Activated CD8-positive, alpha-beta memory T cell treated with anti-CD3 and anti-CD28 coated beads for 24 hours (primary cell): ENCODE measurements around the gene SRP72.
"Not testable (repeated sequence)": the region's sequence is repeated elsewhere in the genome, so short reads cannot be mapped to it uniquely, and the experiment has no call there.

Experiments used
- DNase-seq: peaks from one replicate; pipeline ENCODE4 v3.0.0-alpha.2; 2020

The SRP72 gene

DNA sequence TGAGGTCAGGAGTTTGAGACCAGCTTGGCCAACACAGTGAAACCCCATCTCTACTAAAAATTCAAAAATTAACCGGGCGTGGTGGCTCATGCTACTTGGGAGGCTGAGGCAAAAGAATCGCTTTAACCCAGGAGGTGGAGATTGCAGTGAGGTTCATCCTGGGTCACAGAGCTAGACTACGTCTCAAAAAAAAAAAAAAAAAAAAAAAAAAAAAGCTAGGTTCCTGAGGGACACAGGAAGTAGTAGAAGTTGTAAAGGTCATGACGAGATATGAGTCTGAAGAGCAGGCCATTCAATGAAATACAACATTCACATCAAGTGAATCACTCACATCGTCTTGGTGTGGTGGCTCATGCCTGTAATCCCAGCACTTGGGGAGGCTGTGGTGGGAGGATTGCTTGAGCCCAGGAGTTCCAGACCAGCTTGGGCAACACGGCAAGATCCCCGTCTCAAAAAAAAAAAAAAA is 1.1 kb upstream of the SRP72 start:
- not testable (repeated sequence) for DNase-seq

DNA sequence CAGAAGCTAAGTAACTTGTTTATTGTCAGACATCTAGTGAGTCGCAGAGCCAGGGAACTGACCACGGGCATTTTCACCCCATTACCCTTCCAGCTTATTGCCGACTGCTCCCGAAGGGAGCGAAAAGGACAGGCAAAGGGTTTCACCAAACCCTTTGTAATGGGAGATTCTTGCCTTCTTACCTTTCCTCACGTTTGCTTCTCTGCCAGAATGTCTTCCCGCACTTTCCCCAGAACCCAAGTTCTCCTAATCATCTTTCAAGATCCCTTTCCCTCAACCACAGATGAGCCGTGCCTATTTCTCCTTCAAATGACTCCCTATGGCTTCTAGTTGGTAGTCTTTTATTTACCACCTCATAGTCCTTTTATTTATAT is 520 bp upstream of the SRP72 start:
- no peak for DNase-seq

DNA sequence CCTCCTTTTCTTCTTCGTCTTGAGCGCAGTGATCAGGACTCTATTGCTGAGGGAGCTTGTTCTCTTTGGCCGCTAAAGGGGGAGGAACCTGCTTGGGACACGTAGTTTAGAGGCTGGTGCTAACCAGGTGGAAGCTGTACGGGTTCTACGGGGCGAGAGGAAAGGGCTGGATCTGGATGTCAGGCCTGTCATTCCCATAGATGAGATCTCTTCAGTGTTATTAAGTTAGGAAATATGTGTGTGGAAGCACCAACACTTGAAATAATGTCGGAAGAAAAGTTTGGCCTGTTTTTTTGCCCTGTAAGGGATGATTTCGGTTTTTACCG is 643 bp downstream of the SRP72 start:
- DNase-seq = no peak

DNA sequence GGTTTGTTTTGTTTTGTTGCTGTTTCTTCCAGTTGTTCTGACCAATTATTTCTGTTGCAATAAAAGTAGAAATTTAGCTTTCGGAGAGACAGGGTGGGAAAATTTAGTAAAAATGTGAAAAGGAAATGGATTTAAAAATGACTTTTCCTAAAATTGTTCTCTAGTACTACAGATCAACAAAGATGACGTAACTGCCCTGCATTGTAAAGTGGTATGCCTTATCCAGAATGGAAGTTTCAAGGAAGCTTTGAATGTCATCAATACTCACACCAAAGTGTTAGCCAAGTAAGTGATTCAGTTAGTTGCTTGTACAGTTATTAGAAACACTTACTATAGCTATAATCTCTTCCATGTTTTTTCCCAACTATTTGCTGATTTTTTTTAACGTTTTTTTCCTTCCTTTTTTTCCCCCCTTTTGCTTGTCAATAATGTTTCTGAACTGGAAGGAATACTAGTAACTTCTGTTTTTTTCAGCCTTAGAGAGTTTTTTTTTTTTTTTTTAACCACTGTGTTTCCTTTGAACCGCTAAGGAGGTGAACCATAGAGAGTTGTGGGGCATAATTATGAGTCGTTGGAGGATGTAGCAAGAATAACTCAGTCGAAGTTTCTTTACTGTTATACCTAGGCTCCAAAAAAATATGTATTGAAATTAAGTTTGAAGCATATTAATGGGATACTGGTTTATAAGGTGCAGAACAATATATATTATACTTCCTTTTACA is 2.2 kb downstream of the SRP72 start:
- no peak for DNase-seq

DNA sequence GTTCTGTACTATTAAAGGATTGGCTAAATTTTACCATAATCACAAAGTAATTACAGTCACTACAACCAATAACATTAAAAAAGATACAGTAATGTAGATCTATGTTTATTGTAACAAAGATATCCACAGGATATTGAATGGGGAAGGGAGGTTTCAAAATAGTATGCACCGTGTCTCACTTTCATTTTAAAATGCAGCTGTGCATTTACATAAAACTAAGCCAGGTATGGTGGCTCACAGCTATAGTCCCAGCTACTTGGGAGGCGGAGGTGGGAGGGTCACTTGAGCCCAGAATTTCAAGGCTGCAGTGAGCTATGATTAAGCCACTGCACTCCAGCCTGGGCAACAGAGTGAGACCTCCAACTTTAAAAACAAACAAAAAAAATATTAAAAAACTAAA is 8.5 kb downstream of the SRP72 start:
- DNase-seq = no peak

DNA sequence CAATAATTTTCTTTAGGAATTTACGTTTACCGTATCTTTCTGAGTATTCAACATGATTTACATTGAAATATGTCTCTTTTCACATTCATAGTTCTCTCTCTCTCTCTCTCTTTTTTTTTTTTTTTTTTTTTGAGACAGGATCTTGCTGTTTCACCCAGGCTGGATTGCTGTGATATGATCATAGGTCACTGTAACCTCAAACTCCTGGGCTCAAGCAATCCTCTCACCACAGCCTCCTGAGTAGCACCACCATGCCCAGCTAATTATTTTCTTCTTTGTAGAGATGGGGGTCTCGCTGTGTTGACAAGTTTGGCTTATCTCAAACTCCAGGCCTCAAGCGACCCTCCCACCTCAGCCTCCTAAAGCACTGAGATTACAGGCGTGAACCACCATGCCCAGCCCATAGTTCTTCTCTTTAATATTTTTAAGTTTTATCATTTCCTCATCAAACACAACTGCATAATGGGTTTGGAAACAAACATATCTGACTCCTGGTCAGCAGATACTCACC is 9.8 kb downstream of the SRP72 start:
- DNase-seq = no peak

DNA sequence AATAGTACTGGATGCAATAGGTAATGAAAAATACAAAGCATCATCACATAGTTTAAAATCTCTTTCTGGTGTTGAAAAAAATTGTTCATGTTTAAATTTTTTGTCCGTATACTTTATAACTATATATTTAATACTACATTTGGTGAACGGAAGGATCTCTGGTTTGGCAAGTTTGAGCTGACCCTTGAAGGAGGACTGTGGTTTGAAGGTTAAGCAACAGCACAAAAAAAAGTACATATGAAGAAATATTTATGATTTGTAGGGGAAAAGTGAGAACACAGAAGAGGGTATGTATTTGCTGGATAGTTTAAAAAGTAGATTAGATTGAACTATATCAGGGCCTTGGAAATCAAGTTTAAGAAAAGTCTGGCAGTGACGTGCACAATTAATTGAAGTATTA is 13.3 kb downstream of the SRP72 start:
- no peak for DNase-seq

DNA sequence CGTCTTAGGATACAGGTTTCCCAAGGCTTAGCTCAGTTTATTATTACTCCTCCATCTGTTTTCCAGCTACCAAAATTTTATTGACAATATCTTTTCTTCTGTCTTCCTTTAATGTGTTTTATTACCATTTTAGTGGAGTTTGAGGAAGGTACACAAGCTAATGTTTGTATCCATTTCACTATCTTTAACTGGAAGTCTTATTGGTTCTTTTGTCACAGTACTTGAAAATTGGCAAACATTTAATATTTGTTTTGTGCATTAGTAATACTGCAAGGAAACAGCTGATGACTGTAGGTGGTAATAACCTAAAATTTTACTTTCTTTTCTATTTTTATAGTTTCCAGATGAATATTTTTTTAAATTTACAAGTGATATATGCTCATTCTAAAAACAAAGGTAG is 28.8 kb downstream of the SRP72 start:
- DNase-seq = no peak

DNA sequence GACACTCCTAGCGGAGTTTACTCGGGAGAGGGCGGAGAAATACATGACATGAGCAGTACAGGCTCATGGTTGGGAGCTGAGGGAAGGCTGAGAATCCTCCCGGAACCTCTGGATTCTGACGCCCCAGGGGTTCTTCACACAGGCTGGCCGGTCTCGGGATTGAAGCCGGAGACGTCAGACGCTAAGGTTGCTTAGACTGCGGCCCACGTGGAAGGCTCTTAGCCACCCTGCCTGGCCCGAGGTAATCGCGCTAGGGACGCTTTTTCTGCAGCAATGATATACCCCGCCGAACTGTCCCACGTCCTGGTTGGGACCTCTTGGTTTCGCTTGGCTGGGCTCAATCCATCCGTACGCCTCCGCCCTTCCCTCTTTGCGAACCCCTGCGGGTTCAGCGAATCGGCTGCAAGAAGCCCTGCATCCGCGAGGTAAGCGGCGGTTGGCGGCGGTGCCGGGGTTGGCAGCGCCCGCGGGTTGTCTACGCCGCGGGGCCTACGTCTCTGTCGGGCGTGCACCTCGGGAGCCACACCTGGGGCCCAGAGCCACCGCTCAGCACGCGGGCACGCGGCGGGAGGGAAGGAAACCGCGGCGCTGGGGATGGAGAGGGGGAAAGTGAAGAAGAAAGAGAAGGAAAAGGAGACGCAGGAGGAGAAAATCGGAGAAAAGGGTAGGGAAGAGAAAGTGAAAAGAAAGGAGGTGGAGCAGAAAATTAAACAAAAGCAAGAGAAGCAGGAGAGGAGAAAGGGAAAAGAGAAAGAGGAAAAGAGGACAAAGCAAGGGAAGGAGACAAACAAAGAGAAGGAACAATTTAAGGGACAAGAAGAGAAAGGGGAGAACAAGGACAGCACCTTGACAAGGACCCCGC is 38.1 kb downstream of the SRP72 start, which contains the start of gene ARL9:
TSS of gene ARL9 (plus strand) at position 523 of the 862 bp plus-strand sequence. CDS start at position 595, 72 bp downstream.
- peak; percentile 84 for DNase-seq

DNA sequence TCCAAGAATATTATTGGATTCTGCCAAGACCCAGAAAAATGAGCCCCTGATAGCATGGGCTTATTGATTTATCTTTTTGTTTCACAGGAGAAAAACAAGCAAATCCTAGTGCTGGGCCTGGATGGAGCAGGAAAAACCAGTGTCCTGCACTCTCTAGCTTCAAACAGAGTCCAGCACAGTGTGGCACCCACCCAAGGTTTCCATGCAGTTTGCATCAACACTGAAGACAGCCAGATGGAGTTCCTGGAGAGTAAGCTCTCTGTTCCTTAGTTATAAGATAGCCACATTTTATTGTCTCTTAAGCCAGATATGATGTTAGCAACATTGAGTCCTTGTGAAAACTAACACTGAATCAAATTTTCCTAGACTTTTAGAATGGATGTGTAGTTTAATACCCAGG is 43.7 kb downstream of the SRP72 start:
- DNase-seq = no peak

DNA sequence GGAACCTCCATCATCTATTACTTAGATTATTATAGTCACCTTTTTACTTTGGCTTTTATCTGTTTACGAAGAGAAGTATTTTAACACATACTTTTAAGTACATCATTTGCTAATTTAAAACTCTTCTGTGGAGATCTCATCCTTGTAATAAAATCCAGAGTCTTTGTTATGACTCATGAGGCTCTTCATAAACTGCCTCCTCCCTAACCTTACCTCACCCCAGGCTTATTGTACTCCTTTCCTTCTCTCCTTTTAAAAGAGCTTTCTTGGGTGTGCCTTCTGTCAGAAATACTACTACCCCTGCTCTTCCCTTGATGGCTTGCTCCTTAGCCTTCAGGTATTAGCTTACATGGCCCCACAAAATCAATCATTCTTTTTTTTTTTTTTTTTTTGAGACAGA is 44.7 kb downstream of the SRP72 start:
- DNase-seq = no peak

DNA sequence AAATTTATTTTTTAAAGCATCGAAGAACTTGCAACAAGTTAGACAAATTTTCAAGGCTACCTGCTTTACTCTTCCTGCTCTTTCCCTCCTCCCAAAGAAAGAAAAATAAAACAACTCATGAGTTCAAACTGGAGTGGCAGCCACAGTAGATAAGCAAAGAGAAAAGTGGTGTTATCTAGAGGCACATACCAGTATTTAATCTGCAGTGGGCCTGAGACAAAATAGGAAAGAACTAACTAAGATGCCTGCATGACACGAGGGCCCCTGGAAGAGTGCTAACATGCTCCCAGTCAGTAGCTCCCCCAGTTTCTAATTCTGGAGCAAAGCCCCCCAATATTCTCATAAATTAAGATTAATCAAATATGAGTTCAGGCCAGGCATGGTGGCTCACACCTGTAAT is 46.1 kb downstream of the SRP72 start:
- DNase-seq = no peak

DNA sequence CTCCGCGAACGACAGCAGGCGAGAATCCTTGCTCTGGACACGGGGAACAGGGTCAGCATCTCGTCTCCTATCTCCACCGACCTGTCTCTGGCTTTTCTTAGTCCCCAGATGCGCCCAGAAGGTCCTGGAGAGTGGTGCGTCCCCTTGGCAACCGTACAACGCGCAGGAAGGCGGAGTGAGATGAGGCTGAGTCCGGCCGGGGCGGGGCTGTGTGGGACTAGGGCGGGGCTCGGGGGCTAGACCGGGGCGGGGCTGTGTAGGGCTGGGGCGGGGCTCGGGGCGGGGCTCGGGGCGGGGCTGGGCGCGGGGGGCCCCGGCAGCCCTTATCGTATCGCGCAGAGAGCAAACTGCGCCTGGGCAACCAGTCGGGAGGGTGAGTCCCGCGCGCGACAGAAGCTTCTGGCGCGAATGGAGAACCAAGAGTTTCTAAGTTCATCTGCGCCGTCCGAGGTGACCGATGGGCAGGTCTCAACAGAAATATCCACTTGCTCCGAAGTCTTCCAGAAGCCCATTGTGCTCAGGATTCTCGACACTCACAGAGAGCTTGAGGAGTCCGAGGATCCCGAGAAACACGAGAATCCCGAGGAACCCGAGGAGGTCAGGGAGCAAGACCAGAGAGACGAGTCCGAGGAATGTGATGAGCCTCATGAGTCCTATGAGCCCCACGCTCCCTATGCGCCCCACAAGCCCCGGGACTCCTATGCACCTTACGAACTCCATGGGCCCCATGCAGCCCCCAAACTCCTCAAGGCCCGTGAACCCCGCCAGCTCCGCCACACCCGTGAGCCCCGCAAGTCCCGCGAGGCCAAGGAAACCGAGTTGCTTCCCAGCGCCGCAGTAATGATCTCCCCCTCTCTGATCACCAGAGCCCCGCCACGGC is 63.1 kb downstream of the SRP72 start:
- peak; percentile 92 for DNase-seq

DNA sequence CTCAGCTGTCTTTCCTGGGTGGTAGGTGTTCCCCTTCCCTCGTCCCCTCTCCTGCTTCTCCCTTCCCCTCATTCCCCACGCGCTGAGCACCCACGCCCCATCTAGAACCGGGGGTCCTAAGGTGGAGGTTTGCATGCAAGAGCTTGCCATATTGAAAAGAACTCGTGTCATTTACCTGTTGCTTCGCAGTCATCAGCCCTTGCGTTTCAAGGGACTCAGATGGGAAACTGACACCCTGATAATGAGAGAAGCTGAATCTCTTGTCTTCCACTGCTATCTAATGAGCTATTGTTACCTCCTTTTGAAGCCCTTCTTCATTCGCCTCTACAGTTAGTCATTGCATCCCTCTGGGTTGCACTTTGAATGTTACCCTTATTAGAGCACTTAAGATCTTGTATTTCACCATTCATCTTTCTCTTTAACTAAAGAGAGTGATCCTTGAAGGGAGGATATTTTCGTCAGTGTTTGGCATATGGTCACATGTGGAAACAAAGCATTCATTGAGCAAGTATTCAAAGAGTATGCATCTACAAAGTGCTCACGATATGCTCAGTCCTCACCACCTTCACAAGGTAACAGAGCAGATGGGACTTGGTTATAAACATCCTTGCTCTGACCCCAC is 63.8 kb downstream of the SRP72 start:
- DNase-seq = no peak

DNA sequence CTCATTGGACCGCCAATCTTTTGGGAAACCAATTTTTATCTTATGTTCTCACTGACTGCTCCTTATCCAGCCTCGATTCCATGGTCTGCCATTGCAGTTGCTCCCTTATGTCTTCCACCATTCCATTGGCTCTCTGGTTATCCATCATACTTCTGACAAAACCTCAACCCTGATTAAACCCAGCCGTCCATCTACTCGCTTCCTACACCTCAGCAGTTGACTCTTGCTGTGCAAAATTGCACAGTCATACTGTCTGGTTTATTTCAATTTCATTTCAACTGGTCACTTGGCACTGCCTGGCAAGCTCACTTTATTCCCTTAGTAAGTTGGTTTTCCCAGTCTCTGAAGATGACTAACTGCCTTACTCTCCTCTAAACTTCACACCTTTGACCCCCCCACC is 64.4 kb downstream of the SRP72 start:
- no peak for DNase-seq

DNA sequence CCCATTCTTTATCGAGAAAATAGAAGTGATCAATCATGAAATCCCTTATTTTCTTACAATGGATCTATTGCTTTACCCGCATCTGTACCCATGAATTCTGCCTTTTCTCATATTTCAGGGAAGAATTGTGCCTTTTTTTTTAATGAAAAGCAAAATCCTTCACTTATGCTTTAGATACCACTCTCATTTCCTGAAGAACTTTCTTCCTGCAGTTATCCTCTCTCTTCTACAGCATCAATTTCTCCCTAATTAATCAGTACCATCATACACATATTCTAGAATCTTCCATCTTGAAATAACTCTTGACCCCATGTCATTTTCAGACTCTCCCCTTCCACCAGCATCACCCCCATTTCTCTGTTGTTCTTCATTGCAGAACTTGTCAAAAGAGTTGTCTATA is 64.8 kb downstream of the SRP72 start:
- no peak for DNase-seq

DNA sequence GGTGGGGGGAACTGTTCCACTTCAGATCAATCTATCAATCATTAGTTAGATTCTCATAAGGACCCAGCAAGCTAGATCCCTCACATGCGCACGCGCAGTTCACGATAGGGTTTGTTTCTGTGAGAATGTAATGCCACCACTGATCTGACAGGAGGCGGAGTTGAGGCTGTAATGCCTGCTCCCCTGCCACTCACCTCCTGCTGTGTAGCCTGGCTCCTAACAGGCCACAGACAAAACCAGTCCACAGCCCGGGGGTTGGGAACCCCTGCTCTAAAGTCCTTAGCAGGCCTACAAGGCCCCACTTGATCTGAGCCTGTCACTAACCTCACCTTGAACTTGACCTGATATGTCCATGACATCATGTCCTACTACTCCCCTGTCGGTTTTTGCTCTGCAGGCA is 68.5 kb downstream of the SRP72 start:
- DNase-seq = no peak

DNA sequence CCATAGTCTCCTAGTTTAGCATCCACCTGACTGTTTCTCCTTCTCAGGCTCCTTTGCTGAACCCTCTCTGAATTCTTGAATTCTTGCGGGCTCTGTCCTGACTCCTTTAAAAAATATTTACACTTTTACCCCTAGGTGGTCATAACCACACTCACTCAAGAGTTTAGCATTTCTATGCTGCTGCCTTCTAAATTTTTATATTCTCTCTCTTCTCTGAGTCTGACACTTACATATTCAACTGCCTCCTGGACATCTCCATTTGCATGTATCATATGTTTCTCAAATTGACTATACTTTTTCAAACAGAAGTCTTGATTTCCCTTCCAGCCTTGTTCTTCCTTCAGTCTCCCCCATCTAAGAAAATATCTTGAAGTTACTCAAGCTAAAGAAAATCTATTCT is 69.7 kb downstream of the SRP72 start:
- DNase-seq = no peak

DNA sequence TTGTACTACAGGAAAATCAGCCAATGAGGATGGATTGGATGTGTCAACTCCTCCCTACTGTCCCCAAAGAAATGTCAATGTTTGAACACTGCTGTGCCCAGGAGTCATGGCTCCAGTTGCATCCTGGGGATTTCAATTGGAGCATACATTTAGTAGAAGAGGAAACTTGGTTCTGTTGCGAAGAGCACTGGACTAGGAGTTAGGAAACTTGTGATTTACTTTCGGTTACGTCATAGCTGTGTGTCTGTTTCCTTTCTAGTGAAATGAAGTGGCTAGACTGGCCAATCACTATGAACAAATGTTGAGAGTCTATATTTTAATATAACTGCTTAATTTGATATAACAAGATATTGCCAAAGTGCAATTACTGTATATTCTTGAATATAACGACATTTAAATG is 73.4 kb downstream of the SRP72 start:
- DNase-seq = no peak

DNA sequence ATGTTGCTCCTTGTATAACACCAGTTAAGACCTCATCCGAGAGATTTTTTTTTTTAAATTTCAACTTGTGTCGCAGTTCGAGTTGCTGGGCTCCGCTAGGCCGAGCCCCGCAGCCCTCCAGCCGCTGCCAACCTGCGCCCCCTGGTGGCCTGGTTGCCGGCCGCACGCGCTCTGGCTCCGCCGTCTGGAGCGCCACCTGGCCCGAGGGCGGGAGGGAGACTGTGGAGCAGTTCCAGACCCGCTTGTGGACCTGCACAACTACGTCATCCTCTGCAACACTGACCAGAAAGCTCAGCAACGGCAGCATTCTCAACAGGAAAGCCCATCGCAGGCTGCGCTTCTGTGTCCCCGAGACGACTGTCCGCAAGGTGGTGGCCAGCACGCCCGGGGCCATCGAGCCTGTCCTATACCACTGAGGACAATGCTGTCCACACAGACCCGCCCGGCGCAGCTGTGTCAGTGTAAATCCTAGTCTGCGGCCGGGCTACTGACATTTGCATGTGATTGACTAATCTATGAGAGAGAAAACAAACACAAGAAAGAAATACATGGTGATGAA is 77.2 kb downstream of the SRP72 start:
- DNase-seq = peak; percentile 97

DNA sequence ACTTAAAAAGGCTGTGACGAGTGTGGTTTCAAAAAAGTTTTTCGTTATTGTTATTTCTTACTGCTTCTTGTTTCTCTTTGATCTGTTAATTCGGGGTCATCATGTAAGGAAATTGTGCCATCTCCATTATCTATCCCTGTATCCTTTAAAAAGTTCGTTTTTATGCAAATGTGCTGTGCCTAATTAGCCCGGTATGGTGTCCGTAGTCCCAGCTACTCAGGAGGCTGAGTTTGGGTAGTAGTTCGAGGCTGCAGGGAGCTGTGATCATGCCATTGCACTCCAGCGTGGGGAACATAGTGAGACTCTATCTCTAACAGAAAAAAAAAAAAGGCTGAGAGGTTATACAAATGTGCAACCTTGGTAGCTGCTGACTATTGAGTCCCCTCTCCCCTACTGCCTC is 83.2 kb downstream of the SRP72 start:
- no peak for DNase-seq

DNA sequence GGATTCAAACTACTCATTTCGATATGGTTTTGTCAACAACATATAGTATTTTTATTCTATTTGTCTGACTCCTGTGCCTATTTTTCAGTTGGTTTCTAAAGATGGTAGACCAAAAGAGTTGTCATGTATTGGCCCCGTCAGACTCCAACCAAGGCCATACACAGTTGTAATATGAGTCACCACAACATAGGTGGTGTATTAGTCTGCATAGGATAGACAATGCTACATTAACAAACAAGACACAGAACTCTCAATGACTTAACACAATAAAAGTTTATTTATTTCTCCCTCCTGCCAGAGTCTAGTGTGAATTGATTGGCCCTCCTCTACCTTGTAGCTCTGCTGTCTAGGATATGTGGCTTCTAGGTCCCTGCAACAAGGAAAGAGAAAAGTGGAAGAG is 84.1 kb downstream of the SRP72 start:
- no peak for DNase-seq
